Peyer's patch (tissue), 4 donors: ENCODE data around the gene CBS.
"Not testable (repeated sequence)": the region's sequence is repeated elsewhere in the genome, so short reads cannot be mapped to it uniquely, and the experiment has no call there.

Experiments
- CTCF ChIP-seq, 6 experiments: fragments of 450-650 bp in 4 of 6; fragments of 200-600 bp in 2 of 6; sonication (generic) in 1 of 6; IDR thresholded peaks; one replicate each; pipeline ENCODE4 v1.5.1; 2017 to 2019; ENCODE audit warnings: antibody characterized with exemption in 6 of 6, mild to moderate bottlenecking in 3 of 6, moderate library complexity in 1 of 6
- POLR2A ChIP-seq, 2 donors: fragments of 450-650 bp; IDR thresholded peaks; one replicate each; pipeline ENCODE4 v1.5.1; 2017; ENCODE audit warnings: antibody characterized with exemption in 2 of 2, mild to moderate bottlenecking in 2 of 2, moderate library complexity in 2 of 2

GRCh38 chr21:43101676-43102075 is 26.0 kb upstream of the CBS start:
- not testable (repeated sequence) for TF ChIP-seq CTCF, POLR2A (IDR thresholded peaks at IDR 0.05)
